Endodermal cell (in vitro differentiated cells): ENCODE data around the gene CDC42SE2. TPM values are rescaled to one million over a fixed set of nuclear protein-coding genes. Genes with fewer than 3 reads are reported as not detected.
"Not testable (repeated sequence)": the region's sequence is repeated elsewhere in the genome, so short reads cannot be mapped to it uniquely, and the experiment has no call there.

Source experiments
- DNase-seq: peaks from one replicate; pipeline ENCODE4 v3.0.0-alpha.2; 2017
- H3K27ac ChIP-seq: 2 replicates; pipeline ENCODE4 v1.5.1; 2013; ENCODE audit warnings: mild to moderate bottlenecking, low read depth, low read length, moderate library complexity
- H3K27me3 ChIP-seq: 2 replicates; pipeline ENCODE4 v1.6.1; 2013; ENCODE audit warnings: mild to moderate bottlenecking, low read length, moderate library complexity; ENCODE audit not compliant: insufficient read depth, control insufficient read depth, poor library complexity, severe bottlenecking
- H3K36me3 ChIP-seq: 2 replicates; pipeline ENCODE4 v1.7.0; 2013; ENCODE audit warnings: mild to moderate bottlenecking, low read length, moderate library complexity; ENCODE audit not compliant: control insufficient read depth, insufficient read depth
- H3K4me1 ChIP-seq: one replicate; pipeline ENCODE4 v1.7.0; 2013; ENCODE audit warnings: low read length; ENCODE audit not compliant: control insufficient read depth, insufficient read depth
- H3K4me3 ChIP-seq: 2 replicates; pipeline ENCODE4 v1.5.1; 2013; ENCODE audit warnings: mild to moderate bottlenecking, low read length, moderate library complexity
- H3K9ac ChIP-seq: 2 replicates; pipeline ENCODE4 v1.6.1; 2013; ENCODE audit warnings: mild to moderate bottlenecking, low read length, moderate library complexity; ENCODE audit not compliant: poor library complexity, severe bottlenecking; ENCODE audit errors: extremely low read depth
- H3K9me3 ChIP-seq: 2 replicates; pipeline ENCODE4 v1.6.1; 2013; ENCODE audit warnings: mild to moderate bottlenecking, low read length, moderate library complexity; ENCODE audit not compliant: control insufficient read depth
- H3K27ac Mint-ChIP-seq: 2 replicates; pipeline ENCODE4 v1.8.0; 2020; ENCODE audit warnings: mixed read lengths
- H3K27me3 Mint-ChIP-seq: 2 replicates; pipeline ENCODE4 v1.8.0; 2021; ENCODE audit warnings: mild to moderate bottlenecking, mixed read lengths; ENCODE audit not compliant: insufficient read depth
- H3K36me3 Mint-ChIP-seq: 2 replicates; pipeline ENCODE4 v1.8.0; 2020; ENCODE audit warnings: low read depth, mixed read lengths
- H3K4me1 Mint-ChIP-seq: 2 replicates; pipeline ENCODE4 v1.8.0; 2020; ENCODE audit warnings: mixed read lengths
- H3K4me3 Mint-ChIP-seq: 2 replicates; pipeline ENCODE4 v1.8.0; 2020; ENCODE audit warnings: mild to moderate bottlenecking, moderate library complexity, mixed read lengths
- H3K9me3 Mint-ChIP-seq: 2 replicates; pipeline ENCODE4 v1.8.0; 2020; ENCODE audit warnings: mild to moderate bottlenecking, mixed read lengths
- CTCF ChIP-seq: fragments of 200-600 bp; sonication (generic); conservative IDR thresholded peaks from 2 replicates; pipeline ENCODE4 v1.5.0; 2021; ENCODE audit warnings: antibody characterized with exemption, mild to moderate bottlenecking
- WGBS, 2 experiments: methylation state at CpG; one replicate each; pipeline versions ENCODE4 v1.1.5 to v1.1.7; 2013; ENCODE audit warnings: missing lambda C conversion rate in 2 of 2, mixed read lengths in 1 of 2; ENCODE audit not compliant: insufficient coverage in 1 of 2, insufficient read length in 1 of 2; 5-methylcytosine and 5-hydroxymethylcytosine counted together
- total RNA-seq, 2 donors: library from RNA; stranded (reverse); fragmentation: NEBNext Ultra II Directional in 1 of 2; extraction: Animal tissue kit (Norgen Biotek cat#: 25700) in 1 of 2; gene quantifications; 2 replicates in 1 of 2; 3 replicates in 1 of 2; pipeline ENCODE4 v1.2.1, GENCODE V29; 2021

The CDC42SE2 gene
- total RNA-seq, 2 donors from 2014 or later, result 28.6 to 36.4 TPM

GRCh38 chr5:131270809-131271208 is 7.0 kb downstream of the CDC42SE2 start:
- Histone ChIP-seq H3K36me3 (no peaks in the 10 kb centered on the region), H3K4me1 (no peaks in the 10 kb centered on the region), H3K27ac (no peak overlapping the region), H3K27me3 (no peaks in the 10 kb centered on the region), H3K4me3 (no peak overlapping the region), H3K9me3 (no peaks in the 10 kb centered on the region), H3K9ac (no peak overlapping the region)
- no peak overlapping the region for H3K4me3 Mint-ChIP-seq
- peaks cover 4% of the 10 kb centered on the region for H3K36me3 Mint-ChIP-seq
- no peak for DNase-seq
- WGBS, 2 experiments, result 85% methylated on average over 2 of the region's 2 CpGs; no CpG with 5 or more reads in 1 of the 2 experiments
- peaks cover 7% of the 10 kb centered on the region for H3K4me1 Mint-ChIP-seq
- no peak overlapping the region for H3K27ac Mint-ChIP-seq
- no peak for TF ChIP-seq CTCF
- H3K27me3 Mint-ChIP-seq, result no peaks in the 10 kb centered on the region
- no peaks in the 10 kb centered on the region for H3K9me3 Mint-ChIP-seq

- H3K27me3 ChIP-seq, H3K36me3 Mint-ChIP-seq, H3K4me3 Mint-ChIP-seq, H3K4me3 ChIP-seq, H3K27me3 Mint-ChIP-seq, H3K27ac Mint-ChIP-seq, H3K9ac ChIP-seq, H3K4me1 ChIP-seq, H3K27ac ChIP-seq, H3K9me3 Mint-ChIP-seq, DNase-seq, H3K9me3 ChIP-seq, H3K4me1 Mint-ChIP-seq, H3K36me3 ChIP-seq: not testable (repeated sequence)
- 79 to 89% methylated on average over 5 to 8 of the region's 8 CpGs for WGBS, 2 experiments
Observed at GRCh38 chr5:131271888-131272287, 8.0 kb downstream of the CDC42SE2 start.

GRCh38 chr5:131272307-131272706 is 8.5 kb downstream of the CDC42SE2 start:
- Mint-ChIP-seq H3K4me1 (peaks cover 6% of the 10 kb centered on the region), H3K36me3 (peaks cover under 1% of the 10 kb centered on the region), H3K27me3 (no peaks in the 10 kb centered on the region), H3K9me3 (no peaks in the 10 kb centered on the region), H3K4me3 (no peak overlapping the region), H3K27ac (no peak overlapping the region)
- H3K9ac ChIP-seq, result no peak overlapping the region
- H3K27ac ChIP-seq, result no peak overlapping the region
- 92 to 93% methylated on average over 5 of the region's 5 CpGs for WGBS, 2 experiments
- H3K4me3 ChIP-seq, result no peak overlapping the region
- DNase-seq, result no peak
- H3K36me3 ChIP-seq, result no peaks in the 10 kb centered on the region
- H3K9me3 ChIP-seq, result no peaks in the 10 kb centered on the region
- H3K4me1 ChIP-seq, result no peaks in the 10 kb centered on the region
- H3K27me3 ChIP-seq, result no peaks in the 10 kb centered on the region
- no peak for TF ChIP-seq CTCF

GRCh38 chr5:131272724-131273123 is 8.9 kb downstream of the CDC42SE2 start:
- no peaks in the 10 kb centered on the region for H3K36me3 ChIP-seq
- H3K36me3 Mint-ChIP-seq, result no peaks in the 10 kb centered on the region

More at GRCh38 chr5:131272724-131273123, 8.9 kb downstream of the CDC42SE2 start:
- Histone ChIP-seq H3K4me3 (no peak overlapping the region), H3K9ac (no peak overlapping the region), H3K27me3 (no peaks in the 10 kb centered on the region), H3K9me3 (no peaks in the 10 kb centered on the region), H3K27ac (no peak overlapping the region), H3K4me1 (no peaks in the 10 kb centered on the region)
- no peak overlapping the region for H3K4me3 Mint-ChIP-seq
- H3K9me3 Mint-ChIP-seq, result no peaks in the 10 kb centered on the region
- H3K4me1 Mint-ChIP-seq, result peaks cover 6% of the 10 kb centered on the region
- no peaks in the 10 kb centered on the region for H3K27me3 Mint-ChIP-seq
- no peak overlapping the region for H3K27ac Mint-ChIP-seq
- DNase-seq, result no peak
- WGBS, 2 experiments, result 97 to 100% methylated on average over 1 to 2 of the region's 2 CpGs
- no peak for TF ChIP-seq CTCF
